Activated CD4-positive, alpha-beta T cell treated with anti-CD3 and anti-CD28 coated beads, Interleukin-2, amount 50 U/mL, for 24 hours (primary cell): ENCODE results near the gene DDR1.

ENCODE experiments used
- DNase-seq, 2 donors: peaks; one replicate each; pipeline ENCODE4 v3.0.0-alpha.2; 2020; ENCODE audit warnings: low read depth in 1 of 2, low spot score in 1 of 2

Gene DDR1

GRCh38 chr6:30883685-30884520, at the start of gene DDR1:
TSS of gene DDR1 (plus strand) at chr6:30884519. CDS start at chr6:30888730, 4,211 bp downstream.
- peak in 1 of 2 donors; percentile 30 for DNase-seq

- no peak for DNase-seq
Measured at GRCh38 chr6:30834646-30835045, 49.7 kb upstream of the DDR1 start.

- DNase-seq = no peak
Measured at GRCh38 chr6:30835576-30835975, 48.7 kb upstream of the DDR1 start.

GRCh38 chr6:30836431-30836866, 47.9 kb upstream of the DDR1 start:
- no peak for DNase-seq

GRCh38 chr6:30836957-30837356, 47.4 kb upstream of the DDR1 start:
- no peak for DNase-seq

GRCh38 chr6:30837432-30837831, 46.9 kb upstream of the DDR1 start:
- DNase-seq = no peak

GRCh38 chr6:30837870-30838269, 46.4 kb upstream of the DDR1 start:
- DNase-seq = no peak

GRCh38 chr6:30839671-30840070, 44.6 kb upstream of the DDR1 start:
- DNase-seq = no peak

GRCh38 chr6:30840084-30840934, 44.0 kb upstream of the DDR1 start:
- DNase-seq = no peak

GRCh38 chr6:30840935-30841643, 43.2 kb upstream of the DDR1 start:
- DNase-seq = no peak

GRCh38 chr6:30841644-30842504, 42.4 kb upstream of the DDR1 start:
- DNase-seq = no peak

GRCh38 chr6:30842754-30843610, 41.3 kb upstream of the DDR1 start:
- DNase-seq = no peak

- no peak for DNase-seq
Measured at GRCh38 chr6:30843611-30843998, 40.7 kb upstream of the DDR1 start.

GRCh38 chr6:30844118-30844535, 40.2 kb upstream of the DDR1 start:
- DNase-seq = no peak

- no peak for DNase-seq
Measured at GRCh38 chr6:30845183-30845582, 39.1 kb upstream of the DDR1 start.

GRCh38 chr6:30847421-30847970, 36.8 kb upstream of the DDR1 start:
- DNase-seq = no peak

GRCh38 chr6:30847971-30848436, 36.3 kb upstream of the DDR1 start:
- no peak for DNase-seq

GRCh38 chr6:30849903-30850651, 34.2 kb upstream of the DDR1 start:
- DNase-seq = no peak
